Parathyroid adenoma (tissue), 2 donors: ENCODE data around the gene CAPZA1.

Experiments used
- H2AFZ ChIP-seq: fragments of 300-600 bp; sonication (generic); one replicate; pipeline ENCODE4 v1.7.0; 2017; ENCODE audit warnings: antibody characterized with exemption, mild to moderate bottlenecking
- H3K27ac ChIP-seq: fragments of 300-600 bp; sonication (generic); one replicate; pipeline ENCODE4 v1.7.0; 2017
- H3K27me3 ChIP-seq: fragments of 300-600 bp; sonication (generic); one replicate; pipeline ENCODE4 v1.7.0; 2017; ENCODE audit warnings: low read length; ENCODE audit not compliant: control insufficient read depth, insufficient read depth
- H3K36me3 ChIP-seq: fragments of 300-600 bp; sonication (generic); one replicate; pipeline ENCODE4 v1.7.0; 2017; ENCODE audit warnings: low read length; ENCODE audit not compliant: control insufficient read depth, insufficient read depth
- H3K4me1 ChIP-seq: fragments of 300-600 bp; sonication (generic); one replicate; pipeline ENCODE4 v1.7.0; 2017; ENCODE audit warnings: control low read depth
- H3K4me2 ChIP-seq: fragments of 300-600 bp; sonication (generic); one replicate; pipeline ENCODE4 v1.7.0; 2017; ENCODE audit warnings: low read length
- H3K4me3 ChIP-seq: fragments of 300-600 bp; sonication (generic); one replicate; pipeline ENCODE4 v1.7.0; 2017; ENCODE audit warnings: low read depth, low read length
- H3K79me2 ChIP-seq: fragments of 300-600 bp; sonication (generic); one replicate; pipeline ENCODE4 v1.7.0; 2017; ENCODE audit warnings: control low read depth
- H3K9ac ChIP-seq: fragments of 300-600 bp; sonication (generic); one replicate; pipeline ENCODE4 v1.7.0; 2017; ENCODE audit warnings: mild to moderate bottlenecking
- H3K9me3 ChIP-seq: fragments of 300-600 bp; sonication (generic); one replicate; pipeline ENCODE4 v1.7.0; 2017; ENCODE audit warnings: low read length; ENCODE audit not compliant: control insufficient read depth
- CTCF ChIP-seq: fragments of 300-600 bp; sonication (generic); IDR thresholded peaks from one replicate; pipeline ENCODE4 v1.7.0; 2017; ENCODE audit warnings: antibody characterized with exemption, mild to moderate bottlenecking
- donor health status: primary hyperparathyroidism.

Gene CAPZA1

GRCh38 chr1:112702067-112702395 lies 82.4 kb downstream of the CAPZA1 start:
- Histone ChIP-seq H3K9me3 (no peaks in the 10 kb centered on the region), H3K27me3 (no peaks in the 10 kb centered on the region), H3K4me1 (peaks cover 44% of the 10 kb centered on the region), H3K27ac (peak overlapping the region; percentile 98), H3K9ac (no peak overlapping the region), H3K36me3 (no peaks in the 10 kb centered on the region), H3K79me2 (peaks cover 2% of the 10 kb centered on the region), H3K4me3 (no peak overlapping the region), H3K4me2 (no peak overlapping the region), H2AFZ (no peak overlapping the region)
- TF ChIP-seq CTCF: no peak

GRCh38 chr1:112702420-112703261 lies 83.0 kb downstream of the CAPZA1 start:
- H3K27me3 ChIP-seq: no peaks in the 10 kb centered on the region
- H3K36me3 ChIP-seq: no peaks in the 10 kb centered on the region
- no peak for TF ChIP-seq CTCF
- H3K9me3 ChIP-seq: no peaks in the 10 kb centered on the region
- peaks cover 2% of the 10 kb centered on the region for H3K79me2 ChIP-seq
- H2AFZ ChIP-seq: no peak overlapping the region
- peak overlapping the region; percentile 98 for H3K27ac ChIP-seq
- peaks cover 46% of the 10 kb centered on the region for H3K4me1 ChIP-seq
- no peak overlapping the region for H3K9ac ChIP-seq
- peak overlapping the region; percentile 21 for H3K4me2 ChIP-seq
- no peak overlapping the region for H3K4me3 ChIP-seq

- H3K4me1 ChIP-seq: peaks cover 49% of the 10 kb centered on the region
- H2AFZ ChIP-seq: no peak overlapping the region
- H3K36me3 ChIP-seq: no peaks in the 10 kb centered on the region
- H3K9ac ChIP-seq: no peak overlapping the region
- no peaks in the 10 kb centered on the region for H3K9me3 ChIP-seq
- no peak for TF ChIP-seq CTCF
- no peaks in the 10 kb centered on the region for H3K27me3 ChIP-seq
- H3K4me3 ChIP-seq: peak overlapping the region; percentile 94
- peaks cover 2% of the 10 kb centered on the region for H3K79me2 ChIP-seq
- H3K27ac ChIP-seq: peak overlapping the region; percentile 98
- H3K4me2 ChIP-seq: peak overlapping the region; percentile 95
These were observed 84.1 kb downstream of the CAPZA1 start for GRCh38 chr1:112703706-112704105.

DNA sequence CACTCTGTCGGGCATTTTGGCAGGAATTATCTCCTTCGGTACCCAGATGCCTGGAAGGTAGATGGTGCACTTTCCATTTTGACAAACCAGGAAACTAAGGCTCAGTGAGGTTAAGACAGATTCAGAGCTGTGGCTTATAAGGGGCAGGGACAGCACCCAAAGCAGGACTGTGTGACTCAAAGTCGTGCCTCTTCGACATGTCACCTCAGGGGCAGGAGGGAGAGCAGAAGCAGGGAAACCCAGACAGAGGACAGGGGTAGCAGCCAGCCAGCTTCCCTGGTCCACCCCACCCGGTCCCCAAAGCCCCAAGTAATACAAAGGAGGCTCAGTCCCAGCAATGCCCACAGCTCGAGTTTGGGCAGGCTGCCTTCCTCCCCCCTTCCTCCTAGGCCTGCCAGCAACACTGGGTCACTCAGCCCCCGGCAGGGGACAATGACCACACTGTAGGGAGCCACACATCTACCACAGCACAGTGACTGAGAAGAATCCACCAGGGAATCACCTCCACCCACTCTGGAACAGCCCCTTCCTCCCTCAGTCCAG lies 84.8 kb downstream of the CAPZA1 start:
- H3K4me3 ChIP-seq: peak overlapping the region; percentile 94
- H3K79me2 ChIP-seq: peaks cover 2% of the 10 kb centered on the region
- H2AFZ ChIP-seq: no peak overlapping the region
- no peaks in the 10 kb centered on the region for H3K36me3 ChIP-seq
- no peaks in the 10 kb centered on the region for H3K9me3 ChIP-seq
- peak overlapping the region; percentile 95 for H3K4me2 ChIP-seq
- TF ChIP-seq CTCF: no peak
- H3K4me1 ChIP-seq: peaks cover 45% of the 10 kb centered on the region
- no peaks in the 10 kb centered on the region for H3K27me3 ChIP-seq
- H3K9ac ChIP-seq: peak overlapping the region; percentile 46
- peak overlapping the region; percentile 98 for H3K27ac ChIP-seq
